B cell (primary cell): Measurements from ENCODE around the gene ERBB2. TPM values are rescaled to one million over a fixed set of nuclear protein-coding genes. Genes with fewer than 3 reads are reported as not detected.

Source experiments
- ATAC-seq: fragments of 200-7000 bp; cut with Tn5 transposase; one replicate; pipeline ENCODE4 v1.10.0; 2021; ENCODE audit warnings: low read depth, mild to moderate bottlenecking, moderate number of reproducible peaks, moderate library complexity
- CTCF ChIA-PET: fragments of 350-600 bp; sonication (Branson Sonifier 250); formaldehyde crosslinking; loops from one replicate; lab custom pipeline; 2021; ENCODE audit warnings: antibody characterized with exemption, inconsistent platforms; lab: Charles Lee
- POLR2A ChIA-PET: fragments of 350-600 bp; sonication (Branson Sonifier 250); formaldehyde crosslinking; loops from one replicate; lab custom pipeline; 2021; ENCODE audit warnings: antibody characterized with exemption; lab: Charles Lee
- DNase-seq: peaks from one replicate; pipeline ENCODE4 v3.0.0; 2013
- H2AFZ ChIP-seq: 2 replicates; pipeline ENCODE4 v1.6.1; 2012; ENCODE audit warnings: mild to moderate bottlenecking, low read depth, low read length; ENCODE audit not compliant: insufficient read depth, poor library complexity, severe bottlenecking
- H3K27ac ChIP-seq, 2 donors: 1 replicate in 1 of 2; 2 replicates in 1 of 2; pipeline ENCODE4 v1.5.1; 2012 to 2013; ENCODE audit warnings: low read length in 2 of 2, mild to moderate bottlenecking in 2 of 2, moderate library complexity in 1 of 2
- H3K27me3 ChIP-seq, 4 experiments: fragments of 200-600 bp in 1 of 4; sonication (generic) in 1 of 4; replicated peaks in 1 of 4; 1 replicate in 2 of 4; 2 replicates in 2 of 4; pipeline versions ENCODE4 v1.6.1 to v1.7.0; 2013 to 2016; ENCODE audit warnings: low read length in 3 of 4, mild to moderate bottlenecking in 2 of 4, mixed read lengths in 1 of 4, moderate library complexity in 1 of 4; ENCODE audit not compliant: insufficient read depth in 4 of 4, control insufficient read depth in 3 of 4; ENCODE audit errors: control extremely low read depth in 1 of 4
- H3K36me3 ChIP-seq, 2 experiments: replicated peaks in 1 of 2; 1 replicate in 1 of 2; 2 replicates in 1 of 2; pipeline versions ENCODE4 v1.6.1 to v1.7.1; 2013; ENCODE audit warnings: low read length in 1 of 2; ENCODE audit not compliant: insufficient read depth in 2 of 2, control insufficient read depth in 1 of 2; ENCODE audit errors: control extremely low read depth in 1 of 2, extremely low read depth in 1 of 2
- H3K4me1 ChIP-seq, 2 donors: fragments of 200-600 bp in 1 of 2; sonication (generic) in 1 of 2; 1 replicate in 1 of 2; 2 replicates in 1 of 2; pipeline versions ENCODE4 v1.5.1 to v1.6.1; 2013 to 2017; ENCODE audit warnings: low read length in 2 of 2; ENCODE audit not compliant: control insufficient read depth in 2 of 2, insufficient read depth in 2 of 2
- H3K4me2 ChIP-seq: replicated peaks from 2 replicates; pipeline ENCODE3; 2012; ENCODE audit warnings: mild to moderate bottlenecking, low read depth, low read length; ENCODE audit not compliant: poor library complexity, severe bottlenecking
- H3K4me3 ChIP-seq, 5 experiments: fragments of 200-600 bp in 1 of 5; sonication (generic) in 1 of 5; 1 replicate in 3 of 5; 2 replicates in 2 of 5; pipeline versions ENCODE4 v1.5.1 to v1.7.0; 2011 to 2016; ENCODE audit warnings: low read length in 4 of 5, mild to moderate bottlenecking in 4 of 5, low read depth in 2 of 5, control low read depth in 1 of 5, moderate library complexity in 1 of 5; ENCODE audit not compliant: insufficient read depth in 1 of 5; ENCODE audit errors: control extremely low read depth in 1 of 5, extremely low read depth in 1 of 5
- H3K79me2 ChIP-seq: fragments of 200-600 bp; sonication (generic); one replicate; pipeline ENCODE4 v1.6.0; 2016; ENCODE audit warnings: low read length; ENCODE audit not compliant: control insufficient read depth, insufficient read depth
- H3K9ac ChIP-seq: fragments of 200-600 bp; sonication (generic); 2 replicates; pipeline ENCODE4 v1.6.1; 2017; ENCODE audit warnings: mild to moderate bottlenecking, low read length, moderate library complexity
- H3K9me3 ChIP-seq, 3 donors: one replicate each; pipeline versions ENCODE4 v1.6.1 to v1.7.1; 2013; ENCODE audit warnings: low read length in 2 of 3; ENCODE audit not compliant: control insufficient read depth in 2 of 3, insufficient read depth in 1 of 3; ENCODE audit errors: control extremely low read depth in 1 of 3
- H4K20me1 ChIP-seq: 2 replicates; pipeline ENCODE4 v1.6.0; 2012; ENCODE audit warnings: mild to moderate bottlenecking, low read length; ENCODE audit not compliant: insufficient read depth, control insufficient read depth, poor library complexity, severe bottlenecking
- H3K27ac Mint-ChIP-seq: one replicate; pipeline ENCODE4 v1.8.0; 2021; ENCODE audit warnings: mixed read lengths
- H3K27me3 Mint-ChIP-seq: one replicate; pipeline ENCODE4 v1.8.0; 2021; ENCODE audit warnings: mixed read lengths
- H3K4me1 Mint-ChIP-seq: one replicate; pipeline ENCODE4 v1.8.0; 2021; ENCODE audit warnings: mixed read lengths
- H3K4me3 Mint-ChIP-seq: one replicate; pipeline ENCODE4 v1.8.0; 2021; ENCODE audit warnings: mixed read lengths
- H3K9me3 Mint-ChIP-seq: one replicate; pipeline ENCODE4 v1.8.0; 2022; ENCODE audit warnings: mixed read lengths; ENCODE audit not compliant: insufficient read depth
- EZH2 ChIP-seq: IDR thresholded peaks from 2 replicates; pipeline ENCODE4 v1.6.1; 2012; ENCODE audit warnings: borderline replicate concordance, low read depth, mild to moderate bottlenecking, moderate library complexity, low read length; ENCODE audit not compliant: insufficient read depth, poor library complexity, severe bottlenecking
- WGBS: methylation state at CpG from one replicate; pipeline ENCODE4 v1.1.5; 2013; ENCODE audit warnings: missing lambda C conversion rate; ENCODE audit not compliant: insufficient coverage; 5-methylcytosine and 5-hydroxymethylcytosine counted together
- intact Hi-C: fragments of 100-400 bp; cut with micrococcal nuclease; formaldehyde crosslinking; loops from one replicate; pipeline ENCODE4 v1.10.0; 2022
- polyA plus RNA-seq: library from polyadenylated mRNA; depleted of rRNA; stranded (reverse); fragments of >200 nt; gene quantifications from 2 replicates; pipeline ENCODE4 v1.2.3, GENCODE V29; 2012
- total RNA-seq, 2 donors: library from RNA; stranded (reverse); fragments of 120-200 nt in 1 of 2; gene quantifications; 1 replicate in 1 of 2; 2 replicates in 1 of 2; pipeline versions ENCODE4 v1.2.3 to v1.2.4, GENCODE V29; 2013 to 2022
- TF ChIP-seq, protein P1 (sequence below): fragments of 200-600 bp; IDR thresholded peaks from one replicate; pipeline ENCODE4 v1.8.0; 2022; ENCODE audit warnings: antibody characterized with exemption, mild to moderate bottlenecking

The ERBB2 gene
- total and polyA plus RNA-seq, 2 donors (not counting 1 experiment from before 2014, with no cell fraction given): 3.2 to 8.4 TPM

GRCh38 chr17:39701784-39702422 is 2.0 kb downstream of the ERBB2 start:
- peaks cover 13% of the 10 kb centered on the region for H3K4me1 Mint-ChIP-seq
- ATAC-seq (no peak), DNase-seq (no peak)
- no peaks in the 10 kb centered on the region for H3K9me3 Mint-ChIP-seq
- peaks cover 10 to 18% of the 10 kb centered on the region in 2 donors for H3K4me1 ChIP-seq
- no peak overlapping the region for H3K9ac ChIP-seq
- no peak overlapping the region for H3K27ac Mint-ChIP-seq
- POLR2A ChIA-PET: no interaction called here
- H3K4me2 ChIP-seq: no peak overlapping the region
- no peaks in the 10 kb centered on the region for H3K79me2 ChIP-seq
- H3K27me3 Mint-ChIP-seq: peaks cover 33% of the 10 kb centered on the region
- intact Hi-C loops: no loop called here
- no peaks in the 10 kb centered on the region for H3K36me3 ChIP-seq
- no peak overlapping the region for H3K27ac ChIP-seq
- H4K20me1 ChIP-seq: no peaks in the 10 kb centered on the region
- peaks cover 0 to 4% (median 0%) of the 10 kb centered on the region in 3 donors for H3K9me3 ChIP-seq
- no peak for TF ChIP-seq EZH2
- CTCF ChIA-PET: no interaction called here
- WGBS: no CpG with 5 or more reads among the region's 4 CpGs
- H3K4me3 Mint-ChIP-seq: no peak overlapping the region
- H3K27me3 ChIP-seq: peaks cover 0 to 33% (median 17%) of the 10 kb centered on the region in 4 experiments
- no peak overlapping the region for H2AFZ ChIP-seq
- H3K4me3 ChIP-seq: no peak overlapping the region

- TF ChIP-seq EZH2: no peak
- TF ChIP-seq, protein P1, sequence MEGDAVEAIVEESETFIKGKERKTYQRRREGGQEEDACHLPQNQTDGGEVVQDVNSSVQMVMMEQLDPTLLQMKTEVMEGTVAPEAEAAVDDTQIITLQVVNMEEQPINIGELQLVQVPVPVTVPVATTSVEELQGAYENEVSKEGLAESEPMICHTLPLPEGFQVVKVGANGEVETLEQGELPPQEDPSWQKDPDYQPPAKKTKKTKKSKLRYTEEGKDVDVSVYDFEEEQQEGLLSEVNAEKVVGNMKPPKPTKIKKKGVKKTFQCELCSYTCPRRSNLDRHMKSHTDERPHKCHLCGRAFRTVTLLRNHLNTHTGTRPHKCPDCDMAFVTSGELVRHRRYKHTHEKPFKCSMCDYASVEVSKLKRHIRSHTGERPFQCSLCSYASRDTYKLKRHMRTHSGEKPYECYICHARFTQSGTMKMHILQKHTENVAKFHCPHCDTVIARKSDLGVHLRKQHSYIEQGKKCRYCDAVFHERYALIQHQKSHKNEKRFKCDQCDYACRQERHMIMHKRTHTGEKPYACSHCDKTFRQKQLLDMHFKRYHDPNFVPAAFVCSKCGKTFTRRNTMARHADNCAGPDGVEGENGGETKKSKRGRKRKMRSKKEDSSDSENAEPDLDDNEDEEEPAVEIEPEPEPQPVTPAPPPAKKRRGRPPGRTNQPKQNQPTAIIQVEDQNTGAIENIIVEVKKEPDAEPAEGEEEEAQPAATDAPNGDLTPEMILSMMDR: no peak
- Mint-ChIP-seq H3K27ac (no peak overlapping the region), H3K9me3 (no peaks in the 10 kb centered on the region), H3K27me3 (peaks cover 30% of the 10 kb centered on the region), H3K4me1 (peaks cover 18% of the 10 kb centered on the region), H3K4me3 (no peak overlapping the region)
- DNase-seq (peak; percentile 34), ATAC-seq (peak; percentile 33)
- Histone ChIP-seq H3K9me3 (peaks cover 0 to 4% (median 0%) of the 10 kb centered on the region in 3 donors), H3K36me3 (no peaks in the 10 kb centered on the region), H3K79me2 (no peaks in the 10 kb centered on the region), H2AFZ (no peak overlapping the region), H3K27ac (no peak overlapping the region), H3K9ac (no peak overlapping the region), H3K4me2 (no peak overlapping the region), H4K20me1 (no peaks in the 10 kb centered on the region), H3K4me3 (no peak overlapping the region), H3K27me3 (peaks cover 0 to 33% (median 17%) of the 10 kb centered on the region in 4 experiments), H3K4me1 (peaks cover 17 to 24% of the 10 kb centered on the region in 2 donors)
- 88% methylated on average over 2 of the region's 12 CpGs for whole genome bisulfite sequencing
- CTCF ChIA-PET: interaction anchor here (0.7 kb wide), 1 partner anchor 36 kb away, joined by 3 read pairs; no protein-coding TSS in a partner anchor
- POLR2A ChIA-PET: no interaction called here
- intact Hi-C loops: no loop called here
These were observed 3.3 kb downstream of the ERBB2 start for GRCh38 chr17:39702901-39703893.
